ENCODE data around the gene ACAD11. TPM values are rescaled to one million over a fixed set of nuclear protein-coding genes. Genes with fewer than 3 reads are reported as not detected.

Gene ACAD11
- total and polyA plus RNA-seq, 9 of the 15 experiments (the other 6 are each of a cell fraction or from before 2014, with no cell fraction given), result 1.3 to 8.4 (median 4.0) TPM

DNA sequence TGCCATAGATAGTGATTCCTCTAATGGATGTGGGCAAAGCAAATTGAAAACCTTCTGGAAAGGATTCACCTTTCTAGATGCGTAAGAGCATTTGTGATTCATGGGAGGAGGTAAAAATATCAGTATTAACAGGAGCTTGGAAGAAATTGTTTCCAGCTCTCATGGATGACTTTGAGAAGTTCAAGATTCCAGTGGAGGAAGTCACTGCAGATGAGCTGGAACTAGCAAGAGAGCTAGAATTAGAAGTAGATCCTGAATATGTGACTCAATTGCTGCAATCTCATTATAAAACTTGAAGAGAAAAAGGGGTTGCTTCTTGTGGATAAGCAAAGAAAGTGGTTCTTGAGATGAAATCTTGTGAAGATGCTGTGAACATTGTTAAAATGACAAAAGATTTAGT, 150.5 kb downstream of the ACAD11 start:
- ATAC-seq, result no peak
- H3K36me3 ChIP-seq (ENCODE audit: control insufficient read depth, insufficient read depth, low read length), result peaks cover 42% of the 10 kb centered on the region; the same call in 2 of the 3 replicates

More for the DNA sequence above, 150.5 kb downstream of the ACAD11 start:
- H3K9me3 ChIP-seq (replicated peaks; ENCODE audit: control insufficient read depth, insufficient read depth, low read depth, low read length), result no peaks in the 10 kb centered on the region
- H3K27ac ChIP-seq (ENCODE audit: extremely low read depth, low read depth, low read length), result no peak overlapping the region
- WGBS (ENCODE audit: insufficient coverage, low coverage, missing lambda C conversion rate), result no CpG with 5 or more reads among the region's 1 CpG
- no peak overlapping the region for H3K4me3 ChIP-seq
- no TSS peak for BruUV-seq (replicated peaks)
- H3K9me1 ChIP-seq (ENCODE audit: control insufficient read depth, insufficient read depth, low read length), result no peaks in the 10 kb centered on the region
- H2AFZ ChIP-seq (ENCODE audit: low read depth, low read length), result no peak overlapping the region
- H4K20me1 ChIP-seq (replicated peaks; ENCODE audit: control insufficient read depth, insufficient read depth, low read length), result no peaks in the 10 kb centered on the region
- ChIA-PET POLR2A (interaction anchor here (1.8 kb wide), 1 partner anchor 22 kb away, joined by 4 read pairs; no protein-coding TSS in a partner anchor), CTCF (ENCODE audit: low intra/inter-chr PET ratio) (no interaction called here)
- no peaks in the 10 kb centered on the region for H3K27me3 ChIP-seq (ENCODE audit: control insufficient read depth in 2 of 2, insufficient read depth in 2 of 2, low read length in 2 of 2)
- FAIRE-seq (no peak), DNase-seq (ENCODE audit: extremely low read depth in 1 of 4, low spot score in 3 of 4) (no peak)
- H3K4me2 ChIP-seq (ENCODE audit: insufficient read depth, low read length), result no peak overlapping the region
- H3K9ac ChIP-seq (ENCODE audit: insufficient read depth in 1 of 2, low read depth in 2 of 2, low read length in 2 of 2), result no peak overlapping the region
- H3K79me2 ChIP-seq (ENCODE audit: control insufficient read depth, insufficient read depth, low read length), result no peaks in the 10 kb centered on the region
- intact Hi-C loops (cut with micrococcal nuclease) (no loop called here), in situ Hi-C loops (cut with MboI) (no loop called here)
- no peaks in the 10 kb centered on the region; a peak in 1 of 5 replicates for H3K4me1 ChIP-seq (replicated peaks in 1 of 2; ENCODE audit: control insufficient read depth in 2 of 2, insufficient read depth in 2 of 2, low read length in 2 of 2)
- no peak for TF ChIP-seq RB1 (IDR thresholded peaks at IDR 0.05; ENCODE audit: low read depth)
- TF ChIP-seq ZNF197 (CRISPR knock-in tag; IDR thresholded peaks at IDR 0.05; ENCODE audit: low read depth), result no peak
- no peak for TF ChIP-seq ZNF431 (CRISPR knock-in tag; IDR thresholded peaks at IDR 0.05)
- TF ChIP-seq ZNF561 (CRISPR knock-in tag; conservative IDR thresholded peaks at IDR 0.05), result no peak
- no peak for TF ChIP-seq SMC3 (conservative IDR thresholded peaks at IDR 0.05; ENCODE audit: insufficient read depth, low read depth, low read length)
- TF ChIP-seq PRMT5 (CRISPR knock-in tag; IDR thresholded peaks at IDR 0.05), result no peak
- TF ChIP-seq TCF7 (IDR thresholded peaks at IDR 0.05; ENCODE audit: borderline replicate concordance), result no peak
- TF ChIP-seq ZNF23 (CRISPR knock-in tag; IDR thresholded peaks at IDR 0.05), result no peak
- TF ChIP-seq ADNP (tag; IDR thresholded peaks at IDR 0.05), result no peak
- TF ChIP-seq SMARCC2 (IDR thresholded peaks at IDR 0.05; ENCODE audit: low read depth), result no peak
- TF ChIP-seq ZSCAN32 (CRISPR knock-in tag; IDR thresholded peaks at IDR 0.05), result no peak
- TF ChIP-seq, protein P1, sequence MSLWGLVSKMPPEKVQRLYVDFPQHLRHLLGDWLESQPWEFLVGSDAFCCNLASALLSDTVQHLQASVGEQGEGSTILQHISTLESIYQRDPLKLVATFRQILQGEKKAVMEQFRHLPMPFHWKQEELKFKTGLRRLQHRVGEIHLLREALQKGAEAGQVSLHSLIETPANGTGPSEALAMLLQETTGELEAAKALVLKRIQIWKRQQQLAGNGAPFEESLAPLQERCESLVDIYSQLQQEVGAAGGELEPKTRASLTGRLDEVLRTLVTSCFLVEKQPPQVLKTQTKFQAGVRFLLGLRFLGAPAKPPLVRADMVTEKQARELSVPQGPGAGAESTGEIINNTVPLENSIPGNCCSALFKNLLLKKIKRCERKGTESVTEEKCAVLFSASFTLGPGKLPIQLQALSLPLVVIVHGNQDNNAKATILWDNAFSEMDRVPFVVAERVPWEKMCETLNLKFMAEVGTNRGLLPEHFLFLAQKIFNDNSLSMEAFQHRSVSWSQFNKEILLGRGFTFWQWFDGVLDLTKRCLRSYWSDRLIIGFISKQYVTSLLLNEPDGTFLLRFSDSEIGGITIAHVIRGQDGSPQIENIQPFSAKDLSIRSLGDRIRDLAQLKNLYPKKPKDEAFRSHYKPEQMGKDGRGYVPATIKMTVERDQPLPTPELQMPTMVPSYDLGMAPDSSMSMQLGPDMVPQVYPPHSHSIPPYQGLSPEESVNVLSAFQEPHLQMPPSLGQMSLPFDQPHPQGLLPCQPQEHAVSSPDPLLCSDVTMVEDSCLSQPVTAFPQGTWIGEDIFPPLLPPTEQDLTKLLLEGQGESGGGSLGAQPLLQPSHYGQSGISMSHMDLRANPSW (CRISPR knock-in tag; IDR thresholded peaks at IDR 0.05), result no peak
- no peak for TF ChIP-seq CTCF (IDR thresholded peaks at IDR 0.05 in 2 of 3, conservative IDR thresholded peaks at IDR 0.05 in 1 of 3; ENCODE audit: insufficient read depth in 2 of 3, low read depth in 1 of 3, low read length in 3 of 3)
- TF ChIP-seq ZNF143 (CRISPR knock-in tag; IDR thresholded peaks at IDR 0.05), result no peak
- no peak for TF ChIP-seq NCOA1 (IDR thresholded peaks at IDR 0.05; ENCODE audit: low read depth)
